T-helper 9 cell (primary cell): ENCODE results near the gene BAG3.
"Not testable (repeated sequence)": the region's sequence is repeated elsewhere in the genome, so short reads cannot be mapped to it uniquely, and the experiment has no call there.

Experiments
- DNase-seq: peaks from one replicate; pipeline ENCODE4 v3.0.0-alpha.2; 2020

BAG3 gene

GRCh38 chr10:119694608-119695007 is 43.4 kb downstream of the BAG3 start:
- no peak for DNase-seq

GRCh38 chr10:119700321-119700954 is 49.3 kb downstream of the BAG3 start:
- no peak for DNase-seq

- no peak for DNase-seq
Observed at GRCh38 chr10:119701861-119702260, 50.7 kb downstream of the BAG3 start.

- DNase-seq = no peak
Observed at GRCh38 chr10:119702583-119702982, 51.4 kb downstream of the BAG3 start.

- DNase-seq = no peak
Observed at GRCh38 chr10:119703903-119704508, 52.8 kb downstream of the BAG3 start.

GRCh38 chr10:119705434-119705831 is 54.3 kb downstream of the BAG3 start:
- no peak for DNase-seq

- DNase-seq = no peak
Observed at GRCh38 chr10:119706521-119707278, 55.5 kb downstream of the BAG3 start.

- not testable (repeated sequence) for DNase-seq
Observed at GRCh38 chr10:119707331-119707730, 56.2 kb downstream of the BAG3 start.

GRCh38 chr10:119710935-119711334 is 59.8 kb downstream of the BAG3 start:
- not testable (repeated sequence) for DNase-seq

- no peak for DNase-seq
Observed at GRCh38 chr10:119713744-119714483, 62.7 kb downstream of the BAG3 start.

GRCh38 chr10:119714484-119714816 is 63.3 kb downstream of the BAG3 start:
- DNase-seq = no peak

GRCh38 chr10:119715628-119716505 is 64.7 kb downstream of the BAG3 start:
- no peak for DNase-seq

GRCh38 chr10:119723161-119723560 is 72.0 kb downstream of the BAG3 start:
- no peak for DNase-seq

- DNase-seq = no peak
Observed at GRCh38 chr10:119723624-119724023, 72.4 kb downstream of the BAG3 start.

- no peak for DNase-seq
Observed at GRCh38 chr10:119724593-119725516, 73.7 kb downstream of the BAG3 start.

GRCh38 chr10:119725517-119725827 is 74.3 kb downstream of the BAG3 start:
- no peak for DNase-seq

- DNase-seq = peak; percentile 99
Observed at GRCh38 chr10:119725828-119726675, 74.9 kb downstream of the BAG3 start, which contains the start of gene INPP5F. INPP5F (plus strand) TSS chr10:119726050; CDS start chr10:119726263, 213 bp downstream.

GRCh38 chr10:119726676-119727261 is 75.6 kb downstream of the BAG3 start:
- no peak for DNase-seq
